Gastroesophageal sphincter (tissue), 3 donors: ENCODE measurements around the gene ZNF592.

Source experiments
- EP300 ChIP-seq: sonication (generic); formaldehyde crosslinking; IDR thresholded peaks from one replicate; pipeline ENCODE4 v1.6.1; 2017; ENCODE audit warnings: antibody characterized with exemption, mild to moderate bottlenecking
- POLR2A ChIP-seq, 2 donors: fragments of 450-650 bp; IDR thresholded peaks; one replicate each; pipeline ENCODE4 v1.6.1; 2017; ENCODE audit warnings: antibody characterized with exemption in 2 of 2, mild to moderate bottlenecking in 2 of 2, moderate library complexity in 1 of 2
- POLR2AphosphoS5 ChIP-seq: sonication (generic); formaldehyde crosslinking; IDR thresholded peaks from one replicate; pipeline ENCODE4 v1.6.1; 2017; ENCODE audit warnings: antibody characterized with exemption
- TF ChIP-seq, protein P1 (sequence below), 4 experiments: fragments of 200-600 bp in 2 of 4; fragments of 450-650 bp in 2 of 4; sonication (generic) in 1 of 4; IDR thresholded peaks; one replicate each; pipeline ENCODE4 v1.5.1; 2017 to 2019; ENCODE audit warnings: antibody characterized with exemption in 4 of 4, mild to moderate bottlenecking in 2 of 4, moderate library complexity in 2 of 4

DNA sequence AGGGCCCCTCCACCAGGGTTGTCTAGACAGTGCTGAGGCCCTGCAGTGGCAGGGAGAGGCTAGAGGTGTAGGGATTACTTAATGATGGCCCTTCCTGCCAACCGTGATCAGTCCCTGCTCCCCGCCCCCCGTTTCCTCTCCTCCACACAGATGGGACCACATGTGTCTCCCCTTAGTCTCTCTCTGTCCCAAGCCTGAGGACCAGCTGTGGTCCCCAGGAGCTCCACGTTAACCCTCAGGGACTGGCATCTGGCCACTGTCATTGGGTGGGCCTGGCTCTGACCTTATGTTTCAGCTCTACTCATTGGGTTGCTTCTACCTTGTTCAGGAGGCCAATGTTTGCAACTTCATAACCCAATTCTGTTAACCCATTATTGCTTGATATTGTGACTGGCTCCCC lies 62.8 kb downstream of the ZNF592 start:
- TF ChIP-seq POLR2AphosphoS5 (no peak), EP300 (no peak), POLR2A (IDR thresholded peaks at IDR 0.05) (no peak)
- TF ChIP-seq, protein P1, sequence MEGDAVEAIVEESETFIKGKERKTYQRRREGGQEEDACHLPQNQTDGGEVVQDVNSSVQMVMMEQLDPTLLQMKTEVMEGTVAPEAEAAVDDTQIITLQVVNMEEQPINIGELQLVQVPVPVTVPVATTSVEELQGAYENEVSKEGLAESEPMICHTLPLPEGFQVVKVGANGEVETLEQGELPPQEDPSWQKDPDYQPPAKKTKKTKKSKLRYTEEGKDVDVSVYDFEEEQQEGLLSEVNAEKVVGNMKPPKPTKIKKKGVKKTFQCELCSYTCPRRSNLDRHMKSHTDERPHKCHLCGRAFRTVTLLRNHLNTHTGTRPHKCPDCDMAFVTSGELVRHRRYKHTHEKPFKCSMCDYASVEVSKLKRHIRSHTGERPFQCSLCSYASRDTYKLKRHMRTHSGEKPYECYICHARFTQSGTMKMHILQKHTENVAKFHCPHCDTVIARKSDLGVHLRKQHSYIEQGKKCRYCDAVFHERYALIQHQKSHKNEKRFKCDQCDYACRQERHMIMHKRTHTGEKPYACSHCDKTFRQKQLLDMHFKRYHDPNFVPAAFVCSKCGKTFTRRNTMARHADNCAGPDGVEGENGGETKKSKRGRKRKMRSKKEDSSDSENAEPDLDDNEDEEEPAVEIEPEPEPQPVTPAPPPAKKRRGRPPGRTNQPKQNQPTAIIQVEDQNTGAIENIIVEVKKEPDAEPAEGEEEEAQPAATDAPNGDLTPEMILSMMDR (IDR thresholded peaks at IDR 0.05), result no peak
